CD4-positive, alpha-beta T cell treated with Interferon gamma for 1 hour (primary cell): ENCODE results near the gene EIF3B.
"Not testable (repeated sequence)": the region's sequence is repeated elsewhere in the genome, so short reads cannot be mapped to it uniquely, and the experiment has no call there.

Experiments used
- DNase-seq: peaks from one replicate; pipeline ENCODE4 v3.0.0-alpha.2; 2020

EIF3B gene

GRCh38 chr7:2354186-2354938, at the start of gene EIF3B:
TSS of gene EIF3B (plus strand) at chr7:2354827. CDS start at chr7:2354922, 95 bp downstream.
- DNase-seq: peak; percentile 87

GRCh38 chr7:2305258-2305657, 49.4 kb upstream of the EIF3B start:
- not testable (repeated sequence) for DNase-seq

- no peak for DNase-seq
Observed at GRCh38 chr7:2306688-2307087, 47.9 kb upstream of the EIF3B start.

DNA sequence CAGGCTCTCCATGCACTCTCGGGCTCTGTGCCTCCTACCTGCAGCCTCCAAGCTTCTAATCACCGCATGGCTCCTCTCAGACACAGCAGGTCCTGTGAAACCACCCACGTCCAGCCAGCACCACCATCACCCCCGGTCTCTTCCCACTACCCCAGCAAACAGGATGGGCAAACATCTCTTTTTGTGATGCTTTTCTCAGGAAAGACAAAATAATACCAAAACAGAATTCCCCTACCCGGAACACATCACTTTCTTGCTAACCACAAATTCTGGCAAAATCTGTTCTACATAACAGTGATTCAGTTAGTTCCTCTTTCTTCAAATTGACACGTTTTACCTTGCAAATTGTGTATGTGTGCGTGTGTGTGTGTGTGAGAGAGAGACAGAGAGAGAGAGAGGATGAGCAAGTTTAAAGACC, 46.9 kb upstream of the EIF3B start:
- peak; percentile 7 for DNase-seq

DNA sequence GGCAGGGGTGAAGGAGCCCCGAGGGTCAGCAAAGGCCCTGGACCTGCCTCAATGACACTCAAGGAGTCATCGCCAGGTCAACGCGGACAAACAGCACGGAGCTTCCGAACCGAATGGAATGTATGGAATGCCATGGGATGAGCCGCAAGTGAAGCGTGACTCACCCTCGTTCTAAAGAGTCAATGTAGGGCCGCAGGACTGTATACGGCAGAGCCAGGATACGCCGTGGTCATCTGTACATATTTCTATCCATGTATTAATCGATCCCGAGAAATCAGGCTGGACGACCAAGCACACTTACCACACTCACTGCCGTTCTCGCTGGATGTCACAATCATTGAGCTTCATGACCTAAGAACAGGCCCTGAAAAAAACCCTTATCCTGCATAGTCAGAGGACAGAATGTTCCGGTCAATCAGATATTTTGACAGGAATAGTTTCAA, 44.7 kb upstream of the EIF3B start:
- no peak for DNase-seq

- no peak for DNase-seq
Observed at GRCh38 chr7:2312267-2312929, 42.2 kb upstream of the EIF3B start.

DNA sequence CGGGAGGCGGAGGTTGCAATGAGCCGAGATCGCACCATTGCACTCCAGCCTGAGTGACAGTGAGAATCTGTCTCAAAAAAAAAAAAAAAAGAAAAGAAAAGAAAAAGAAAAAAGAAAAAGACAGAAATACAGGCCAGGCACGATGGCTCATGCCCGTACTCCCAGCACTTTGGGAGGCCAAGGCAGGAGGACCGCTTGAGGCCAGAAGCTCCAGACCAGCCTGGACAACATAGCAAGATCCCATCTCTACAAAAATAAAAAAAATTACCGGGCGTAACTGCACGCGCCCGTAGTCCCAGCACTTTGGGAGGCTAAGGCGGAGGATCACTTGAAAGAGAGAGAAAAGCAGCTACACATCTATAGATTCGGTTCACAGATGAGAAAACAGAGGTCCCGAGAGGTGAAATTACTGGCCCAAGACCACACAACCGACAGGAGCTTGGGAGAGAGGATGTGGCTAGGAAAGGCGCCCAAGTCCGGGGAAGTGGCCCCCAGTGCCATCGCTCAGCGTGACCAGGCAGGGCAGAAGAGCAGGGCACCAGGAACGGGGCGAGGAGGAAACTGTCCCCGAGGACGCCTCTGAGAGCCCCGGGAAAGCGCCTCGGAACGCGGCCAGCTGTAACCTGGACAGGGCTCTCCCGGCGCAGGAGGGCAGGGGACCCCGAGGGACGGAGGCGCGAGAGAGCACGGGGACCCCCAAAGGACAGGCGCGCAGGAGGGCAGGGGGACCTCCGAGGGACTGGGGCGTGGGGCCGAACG, 41.0 kb upstream of the EIF3B start:
- DNase-seq: no peak

GRCh38 chr7:2314209-2314955, 40.2 kb upstream of the EIF3B start, which contains the start of gene SNX8:
TSS of gene SNX8 (minus strand) at chr7:2314441. CDS start at chr7:2314421, 20 bp downstream.
- DNase-seq: peak; percentile 93

DNA sequence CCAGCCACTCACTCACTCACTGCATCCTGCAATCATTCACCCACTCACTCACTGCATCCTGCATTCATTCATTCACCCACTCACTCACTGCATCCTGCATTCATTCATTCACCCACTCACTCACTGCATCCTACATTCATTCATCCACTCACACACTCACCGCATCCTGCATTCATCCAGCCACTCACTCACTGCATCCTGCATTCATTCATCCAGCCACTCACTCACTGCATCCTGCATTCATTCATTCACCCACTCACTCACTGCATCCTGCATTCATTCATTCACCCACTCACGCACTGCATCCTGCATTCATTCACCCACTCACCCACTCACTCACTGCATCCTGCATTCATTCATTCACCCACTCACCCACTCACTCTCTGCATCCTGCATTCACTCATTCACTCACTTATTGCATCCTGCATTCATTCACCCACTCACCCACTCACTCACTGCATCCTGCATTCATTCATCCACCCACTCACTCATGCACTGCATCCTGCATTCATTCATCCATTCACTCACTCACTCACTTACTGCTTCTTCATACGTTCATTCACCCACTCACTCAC, 39.6 kb upstream of the EIF3B start:
- not testable (repeated sequence) for DNase-seq

DNA sequence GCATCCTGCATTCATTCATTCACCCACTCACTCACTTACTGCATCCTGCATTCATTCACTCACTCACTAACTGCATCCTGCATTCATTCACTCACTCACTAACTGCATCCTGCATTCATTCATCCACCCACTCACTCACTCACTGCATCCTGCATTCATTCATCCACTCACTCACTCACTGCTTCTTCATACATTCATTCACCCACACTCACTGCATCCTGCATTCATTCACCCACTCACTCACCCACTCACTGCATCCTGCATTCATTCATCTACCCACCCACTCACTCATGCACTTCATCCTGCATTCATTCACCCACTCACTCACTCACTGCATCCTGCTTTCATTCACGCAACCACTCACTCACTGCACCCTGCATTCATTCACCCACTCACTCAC, 38.8 kb upstream of the EIF3B start:
- no peak for DNase-seq

- no peak for DNase-seq
Observed at GRCh38 chr7:2316578-2316977, 38.0 kb upstream of the EIF3B start.

GRCh38 chr7:2317556-2318293, 36.9 kb upstream of the EIF3B start:
- DNase-seq: no peak

- no peak for DNase-seq
Observed at GRCh38 chr7:2321020-2321419, 33.6 kb upstream of the EIF3B start.

DNA sequence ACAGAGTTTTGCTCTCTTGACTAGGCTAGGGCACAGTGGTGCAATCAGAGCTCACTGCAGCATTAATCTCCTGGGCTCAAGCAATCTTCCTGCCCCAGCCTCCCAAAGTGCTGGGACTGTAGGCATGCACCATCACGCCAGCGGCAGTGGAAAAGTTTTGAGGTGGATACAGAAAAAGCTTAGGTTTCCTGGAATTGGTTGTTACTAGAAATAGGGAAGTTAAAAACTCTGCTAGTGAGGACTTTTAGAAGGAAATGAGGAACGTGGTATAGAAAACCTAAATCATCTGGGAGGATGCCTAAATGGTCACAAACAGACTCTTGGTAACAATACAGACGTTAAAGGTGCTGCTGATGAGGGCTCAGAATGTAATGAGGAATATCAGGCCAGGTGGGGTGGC, 29.5 kb upstream of the EIF3B start:
- DNase-seq: peak; percentile 10

GRCh38 chr7:2326951-2327350, 27.7 kb upstream of the EIF3B start:
- DNase-seq: no peak

- DNase-seq: no peak
Observed at GRCh38 chr7:2330493-2330892, 24.1 kb upstream of the EIF3B start.

DNA sequence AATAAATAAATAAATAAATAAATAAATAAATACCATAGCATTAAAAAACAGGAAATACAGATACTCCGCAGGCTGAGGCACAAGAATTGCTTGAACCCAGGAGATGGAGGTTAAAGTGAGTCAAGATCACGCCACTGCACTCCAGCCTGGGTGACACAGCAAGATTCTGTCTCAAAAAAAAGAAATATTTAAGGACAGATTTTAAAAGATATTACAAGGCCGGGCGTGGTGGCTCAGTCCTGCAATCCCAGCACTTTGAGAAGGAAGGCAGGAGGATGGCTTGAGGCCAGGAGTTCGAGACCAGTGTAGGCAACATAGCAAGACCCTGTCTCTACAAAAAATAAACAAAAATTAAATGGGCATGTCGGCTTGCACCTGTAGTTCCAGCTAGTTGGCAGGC, 22.9 kb upstream of the EIF3B start:
- no peak for DNase-seq

GRCh38 chr7:2332606-2333231, 21.9 kb upstream of the EIF3B start:
- not testable (repeated sequence) for DNase-seq

GRCh38 chr7:2336626-2337299, 17.9 kb upstream of the EIF3B start:
- no peak for DNase-seq

DNA sequence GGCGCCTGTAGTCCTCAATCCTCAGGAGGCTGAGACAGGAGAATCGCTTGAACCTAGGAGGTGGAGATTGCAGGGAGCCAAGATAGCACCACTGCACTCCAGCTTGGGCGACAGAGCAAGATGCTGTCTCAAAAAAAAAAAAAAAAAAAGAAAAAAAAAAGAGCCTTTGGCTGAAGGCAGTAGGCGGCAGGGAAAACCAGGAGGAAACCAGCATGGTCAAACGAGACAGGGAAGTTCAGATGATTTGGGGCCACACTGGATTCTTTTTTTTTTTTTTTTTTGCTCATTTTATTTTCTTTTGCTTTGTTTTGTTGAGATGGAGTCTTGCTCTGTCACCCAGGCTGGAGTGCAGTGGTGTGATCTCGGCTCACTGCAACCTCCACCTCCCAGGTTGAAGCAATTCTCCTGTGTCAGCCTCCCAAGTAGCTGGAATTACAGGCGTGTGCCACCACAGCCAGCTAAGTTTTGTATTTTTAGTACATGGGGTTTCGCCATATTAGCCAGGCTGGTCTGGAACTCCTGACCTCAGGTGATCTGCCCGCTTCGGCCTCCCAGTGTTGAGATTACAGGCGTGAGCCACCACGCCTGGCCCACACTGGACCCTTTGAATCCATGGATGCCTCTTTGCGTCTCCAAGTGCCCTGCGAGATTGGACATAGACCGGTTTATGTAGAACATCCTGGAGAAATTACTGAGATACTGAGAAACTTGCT, 7.1 kb upstream of the EIF3B start:
- not testable (repeated sequence) for DNase-seq
